Pancreas (tissue), 10 donors: ENCODE results near the gene ARMC12. TPM values are rescaled to one million over a fixed set of nuclear protein-coding genes. Genes with fewer than 3 reads are reported as not detected.
A peak's percentile ranks its signal among the peaks of the same experiment; 100 is the strongest.
"Not testable (repeated sequence)": the region's sequence is repeated elsewhere in the genome, so short reads cannot be mapped to it uniquely, and the experiment has no call there.

Source experiments
- ATAC-seq, 4 donors: fragments of 200-7000 bp; cut with Tn5 transposase; one replicate each; pipeline versions ENCODE4 v1.8.0 to v1.9.1; 2020; ENCODE audit warnings: mild to moderate bottlenecking in 4 of 4, moderate library complexity in 4 of 4
- DNase-seq, 6 donors: peaks; one replicate each; pipeline ENCODE4 v3.0.0-alpha.2; 2020
- FAIRE-seq: peaks from 2 replicates; lab custom pipeline; 2012; peaks lifted over from hg19 to GRCh38; lab: Jason Lieb, UNC
- H3K27ac ChIP-seq, 4 donors: fragments of 200-600 bp; sonication (generic); 1 replicate in 3 of 4; 2 replicates in 1 of 4; pipeline versions ENCODE4 v1.5.0 to v1.8.0; 2020
- H3K27me3 ChIP-seq, 4 donors: fragments of 200-600 bp; one replicate each; pipeline ENCODE4 v1.8.0; 2021
- H3K36me3 ChIP-seq, 3 donors: fragments of 200-600 bp; sonication (generic) in 1 of 3; one replicate each; pipeline versions ENCODE4 v1.5.0 to v1.8.0; 2020 to 2021
- H3K4me1 ChIP-seq, 3 donors: fragments of 200-600 bp; one replicate each; pipeline ENCODE4 v1.8.0; 2021
- H3K4me3 ChIP-seq, 4 donors: fragments of 200-600 bp; sonication (generic) in 2 of 4; one replicate each; pipeline versions ENCODE4 v1.5.0 to v1.8.0; 2020 to 2021
- H3K9me3 ChIP-seq, 4 donors: fragments of 200-600 bp; one replicate each; pipeline ENCODE4 v1.8.0; 2021
- CTCF ChIP-seq, 4 donors: fragments of 200-600 bp; sonication (generic) in 3 of 4; IDR thresholded peaks; one replicate each; pipeline versions ENCODE4 v1.5.0 to v1.8.0; 2021; ENCODE audit warnings: antibody characterized with exemption in 4 of 4
- WGBS, 2 donors: extraction: QIAGEN DNeasy Blood & Tissue Kit; methylation state at CpG; one replicate each; pipeline ENCODE4 v1.1.7; 2013; 5-methylcytosine and 5-hydroxymethylcytosine counted together
- intact Hi-C, 3 donors: fragments of 100-400 bp; cut with DNase I; formaldehyde crosslinking; loops; one replicate each; pipeline versions ENCODE4 v1.11.1 to v1.14.2; 2022
- polyA plus RNA-seq, 2 donors: library from polyadenylated mRNA; stranded (reverse); fragments of 200-250 nt; gene quantifications; one replicate each; pipeline ENCODE4 v1.2.3, GENCODE V29; 2013
- total RNA-seq, 6 donors: library from RNA; stranded (reverse); fragmentation: NEBNext Ultra II Directional in 4 of 6; extraction: Animal tissue kit (Norgen Biotek cat#: 25700) in 4 of 6; gene quantifications; one replicate each; pipeline versions ENCODE4 v1.2.1 to v1.2.4, GENCODE V29; 2021 to 2023
- donor health status: healthy with polysubstance abuse.
- donor health status: DM: no; HTN: no; CAD: no; lungs with moderate emphysema.
- donor health status: DM: no; HTN: no; CAD: no.
- donor health status: control.
- donor health status: control.
- donor health status: Bipolar disorder and iron deficiency.
- donor health status: DM: yes; HTN: yes; CAD: no.
- donor health status: DM: no; HTN: no; CAD: no.
- donor health status: DM: no; HTN: no; CAD: no.
- donor health status: DM: yes; HTN: yes; CAD: no.

ARMC12 gene, protein sequence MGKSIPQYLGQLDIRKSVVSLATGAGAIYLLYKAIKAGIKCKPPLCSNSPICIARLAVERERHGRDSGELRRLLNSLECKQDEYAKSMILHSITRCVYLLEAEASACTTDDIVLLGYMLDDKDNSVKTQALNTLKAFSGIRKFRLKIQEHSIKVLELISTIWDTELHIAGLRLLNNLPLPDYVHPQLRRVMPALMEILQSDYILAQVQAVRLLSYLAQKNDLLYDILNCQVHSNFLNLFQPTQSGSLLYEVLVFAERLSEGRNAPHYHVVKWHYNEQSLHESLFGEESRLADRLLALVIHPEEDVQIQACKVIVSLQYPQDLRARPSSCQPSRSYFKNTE
- total RNA-seq (under 1 TPM; 0.12 to 0.75 (median 0.44) TPM), polyA plus RNA-seq (1 to 10 TPM; 2.2 to 2.6 TPM)

- Histone ChIP-seq H3K4me1 (peaks cover 32 to 38% (median 34%) of the 10 kb centered on the region in 3 donors), H3K4me3 (no peak within 1 kb of the TSS), H3K36me3 (no peaks in the 10 kb centered on the region), H3K27me3 (no peaks in the 10 kb centered on the region), H3K27ac (no peak within 1 kb of the TSS), H3K9me3 (no peaks in the 10 kb centered on the region)
- DNase-seq: peak in 2 of 6 donors; percentile 41 to 70
- TF ChIP-seq CTCF (IDR thresholded peaks at IDR 0.05): no peak
- intact Hi-C loops: loop anchor here in 2 of 3 donors (5.0 kb wide), 4 partner anchors 50 to 215 kb away; partner anchors contain the start of gene FKBP5 (in 1 of the 2)
- no peak for FAIRE-seq
- ATAC-seq: no peak
- WGBS, 2 donors: 86 to 87% methylated on average over 10 of the region's 10 CpGs
Observed at GRCh38 chr6:35736982-35737412, at the start of gene ARMC12. TSS of gene ARMC12 (plus strand) at chr6:35737032. CDS start at chr6:35737109, 77 bp downstream.

DNA sequence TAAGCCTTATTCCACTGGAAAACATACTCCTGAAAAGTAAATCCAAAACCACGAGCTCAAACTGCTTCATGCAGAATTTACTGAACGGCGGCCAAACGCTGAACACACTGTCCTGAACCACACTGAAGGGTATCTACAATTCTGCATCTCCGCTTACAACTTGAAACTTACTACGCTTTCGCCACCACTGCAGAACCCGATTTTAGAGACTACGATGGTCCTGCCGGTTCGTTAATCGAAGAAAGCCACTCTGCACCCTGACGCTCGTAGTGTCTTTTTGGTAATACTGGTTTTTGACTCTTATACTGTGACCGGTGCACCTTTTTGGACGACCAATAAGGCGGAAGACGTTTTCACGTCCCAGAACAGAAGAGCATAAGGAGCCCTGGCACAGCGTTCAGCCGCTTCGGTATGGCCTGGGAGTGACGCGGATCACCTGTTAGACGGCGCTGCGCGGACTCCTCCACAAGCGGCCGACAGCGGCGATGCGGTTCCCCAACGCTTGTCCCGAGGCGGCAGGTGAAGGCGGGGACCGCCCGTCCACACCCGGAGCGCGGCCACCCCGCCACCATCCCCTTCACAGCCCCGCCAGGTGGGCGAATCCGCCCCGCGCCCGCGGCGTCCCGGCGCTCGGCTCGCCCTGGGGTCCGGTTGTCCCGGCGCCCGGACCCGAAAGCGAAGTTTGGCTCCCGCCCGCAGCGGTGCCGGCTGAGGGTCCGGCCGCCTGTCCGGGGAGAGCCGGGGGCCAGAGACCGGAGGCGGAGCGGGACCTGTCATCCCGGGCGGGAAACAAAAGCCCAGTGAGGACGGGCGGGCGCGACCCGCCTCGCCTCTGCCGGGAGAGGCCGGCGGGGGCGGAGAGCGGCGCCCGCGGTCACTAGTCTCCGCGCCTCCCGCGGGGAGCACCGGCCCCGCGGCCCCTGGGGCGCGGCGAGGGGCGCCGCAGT is 48.9 kb upstream of the ARMC12 start:
- DNase-seq (peak; percentile 62 to 90 (median 73)), FAIRE-seq (no peak), ATAC-seq (peak; percentile 53 to 74 (median 64))
- no peaks in the 10 kb centered on the region for H3K27me3 ChIP-seq
- intact Hi-C loops: loop anchor here in 1 of 3 donors (5.0 kb wide), 1 partner anchor 49 kb away; the partner anchor contains the start of gene ARMC12
- H3K4me3 ChIP-seq: peak overlapping the region; percentile 62 to 87 (median 86)
- H3K4me1 ChIP-seq: peaks cover 0 to 32% (median 0%) of the 10 kb centered on the region in 3 donors
- TF ChIP-seq CTCF (IDR thresholded peaks at IDR 0.05): no peak
- WGBS, 2 donors: 1% methylated on average over 66 to 100 of the region's 100 CpGs
- peaks cover 0 to 8% (median 0%) of the 10 kb centered on the region in 3 donors for H3K36me3 ChIP-seq
- peak overlapping the region; percentile 83 to 87 (median 86) for H3K27ac ChIP-seq
- no peaks in the 10 kb centered on the region for H3K9me3 ChIP-seq

DNA sequence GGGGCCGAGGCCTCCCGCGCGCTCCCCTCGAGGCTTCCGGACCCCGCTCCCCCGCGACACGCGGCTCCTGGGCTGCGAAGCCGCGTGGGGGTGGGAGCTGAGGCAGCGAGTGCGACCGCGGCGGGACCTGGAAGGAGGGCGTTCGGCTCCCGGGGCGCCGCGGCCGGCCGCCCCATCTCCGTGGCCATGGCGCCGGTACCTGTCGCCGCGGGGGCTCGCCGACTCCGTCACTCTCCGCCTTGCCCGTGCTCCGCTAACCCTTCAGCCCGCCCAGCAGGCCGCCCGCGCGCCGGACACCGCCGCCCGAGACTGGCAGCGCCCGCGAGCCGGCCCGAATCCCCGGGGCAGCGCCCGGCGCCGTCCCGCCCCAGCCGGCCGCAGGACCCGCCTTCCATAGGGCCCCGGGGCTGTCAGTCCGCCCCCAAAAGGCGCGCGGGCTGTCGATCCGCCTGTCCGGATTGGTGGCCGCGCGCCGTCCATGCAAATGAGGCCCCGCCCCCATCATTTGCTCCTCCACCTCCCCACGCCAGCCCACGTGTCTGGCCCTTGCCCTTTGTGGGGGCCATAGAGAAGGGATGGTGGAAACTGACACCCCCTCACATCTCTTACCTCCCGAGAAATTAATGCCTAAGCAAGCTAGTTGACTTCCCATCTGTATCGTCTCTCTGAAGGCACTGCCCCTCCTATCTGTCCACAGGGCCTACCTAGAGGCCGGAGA is 48.1 kb upstream of the ARMC12 start, which contains the start of gene FKBP5:
FKBP5 (minus strand) TSS at position 311 of the 718 bp plus-strand sequence. CDS start 46,091 bp downstream, outside the sequence.
- peak; percentile 90 to 93 (median 92) for ATAC-seq
- WGBS, 2 donors: 2% methylated on average over 47 to 80 of the region's 80 CpGs

GRCh38 chr6:35690006-35690405 is 46.8 kb upstream of the ARMC12 start:
- H3K4me1 ChIP-seq: peaks cover 0 to 28% (median 0%) of the 10 kb centered on the region in 3 donors
- ATAC-seq, H3K36me3 ChIP-seq, FAIRE-seq, H3K27ac ChIP-seq, H3K9me3 ChIP-seq, DNase-seq, intact Hi-C loops, H3K27me3 ChIP-seq, H3K4me3 ChIP-seq: not testable (repeated sequence)
- 97% methylated on average over 16 of the region's 16 CpGs for WGBS, 2 donors

More for the DNA sequence above, 48.1 kb upstream of the ARMC12 start, which contains the start of gene FKBP5:
- H3K36me3 ChIP-seq: peaks cover 0 to 4% (median 0%) of the 10 kb centered on the region in 3 donors
- no peak for TF ChIP-seq CTCF (IDR thresholded peaks at IDR 0.05)
- DNase-seq (peak; percentile 90 to 97 (median 96)), FAIRE-seq (no peak)
- H3K27ac ChIP-seq: peak within 1 kb of the TSS; percentile 83 to 87 (median 86)
- intact Hi-C loops: loop anchor here in 1 of 3 donors (5.0 kb wide), 1 partner anchor 49 kb away; the partner anchor contains the start of gene ARMC12
- H3K27me3 ChIP-seq: no peaks in the 10 kb centered on the region
- no peaks in the 10 kb centered on the region for H3K9me3 ChIP-seq
- H3K4me3 ChIP-seq: peak within 1 kb of the TSS; percentile 62 to 87 (median 86)
- peaks cover 0 to 32% (median 0%) of the 10 kb centered on the region in 3 donors for H3K4me1 ChIP-seq
